ENCODE results near the gene RAB4B. TPM values are rescaled to one million over a fixed set of nuclear protein-coding genes. Genes with fewer than 3 reads are reported as not detected.

RAB4B gene
- total RNA-seq, 2 experiments from 2014 or later, result 36.2 to 56.7 TPM

- no peak for DNase-seq
- no peak for ATAC-seq
- H3K36me3 Mint-ChIP-seq, result peaks cover 2% of the 10 kb centered on the region
- CTCF ChIA-PET, result interaction anchor here (1.3 to 2.4 kb wide), 2 partner anchors 20 to 64 kb away, joined by 3 to 9 read pairs; no protein-coding TSS in a partner anchor
- no peaks in the 10 kb centered on the region for H3K9me3 Mint-ChIP-seq (ENCODE audit: low read depth)
- H3K27ac Mint-ChIP-seq, result no peak overlapping the region
- peaks cover 5% of the 10 kb centered on the region for H3K4me1 Mint-ChIP-seq
- H3K4me3 Mint-ChIP-seq, result no peak overlapping the region
- no peaks in the 10 kb centered on the region for H3K27me3 Mint-ChIP-seq
Observed at GRCh38 chr19:40742477-40742876, 35.6 kb upstream of the RAB4B start.

GRCh38 chr19:40742886-40743285 lies 35.2 kb upstream of the RAB4B start:
- Mint-ChIP-seq H3K36me3 (no peaks in the 10 kb centered on the region), H3K4me3 (no peak overlapping the region), H3K9me3 (ENCODE audit: low read depth) (no peaks in the 10 kb centered on the region), H3K27me3 (no peaks in the 10 kb centered on the region), H3K4me1 (peaks cover 6% of the 10 kb centered on the region), H3K27ac (no peak overlapping the region)
- CTCF ChIA-PET, result interaction anchor here (1.1 to 2.4 kb wide), 6 partner anchors 10 to 77 kb away, joined by 3 to 9 read pairs (median 6); no protein-coding TSS in a partner anchor
- ATAC-seq, result no peak
- DNase-seq, result no peak

GRCh38 chr19:40743926-40744325 lies 34.1 kb upstream of the RAB4B start:
- peaks cover 9% of the 10 kb centered on the region for H3K4me1 Mint-ChIP-seq
- no peaks in the 10 kb centered on the region for H3K27me3 Mint-ChIP-seq
- ATAC-seq, result no peak
- H3K4me3 Mint-ChIP-seq, result no peak overlapping the region
- no peak overlapping the region for H3K27ac Mint-ChIP-seq
- CTCF ChIA-PET, result interaction anchor here (0.6 to 2.1 kb wide), 10 partner anchors 9 to 380 kb away, joined by 3 to 8 read pairs (median 4); partner anchors contain the start of gene RAB4B
- H3K36me3 Mint-ChIP-seq, result no peaks in the 10 kb centered on the region
- no peak for DNase-seq
- H3K9me3 Mint-ChIP-seq (ENCODE audit: low read depth), result no peaks in the 10 kb centered on the region

GRCh38 chr19:40744554-40745401 lies 33.3 kb upstream of the RAB4B start:
- H3K27ac Mint-ChIP-seq, result no peak overlapping the region
- CTCF ChIA-PET, result interaction anchor here (0.6 to 2.1 kb wide), 10 partner anchors 12 to 81 kb away, joined by 3 to 8 read pairs (median 4); partner anchors contain the start of gene RAB4B
- H3K4me1 Mint-ChIP-seq, result peaks cover 15% of the 10 kb centered on the region
- DNase-seq (peak; percentile 63), ATAC-seq (peak; percentile 56)
- no peak overlapping the region for H3K4me3 Mint-ChIP-seq
- no peaks in the 10 kb centered on the region for H3K36me3 Mint-ChIP-seq
- H3K9me3 Mint-ChIP-seq (ENCODE audit: low read depth), result no peaks in the 10 kb centered on the region
- H3K27me3 Mint-ChIP-seq, result no peaks in the 10 kb centered on the region

GRCh38 chr19:40745402-40745780 lies 32.7 kb upstream of the RAB4B start:
- Mint-ChIP-seq H3K4me3 (no peak overlapping the region), H3K36me3 (no peaks in the 10 kb centered on the region), H3K27me3 (no peaks in the 10 kb centered on the region), H3K4me1 (peaks cover 18% of the 10 kb centered on the region), H3K9me3 (ENCODE audit: low read depth) (no peaks in the 10 kb centered on the region), H3K27ac (no peak overlapping the region)
- CTCF ChIA-PET, result interaction anchor here (0.6 to 2.1 kb wide), 5 partner anchors 11 to 524 kb away, joined by 3 to 8 read pairs (median 4); partner anchors contain the start of gene RAB4B
- no peak for DNase-seq
- ATAC-seq, result no peak

- H3K9me3 Mint-ChIP-seq (ENCODE audit: low read depth), result no peaks in the 10 kb centered on the region
- CTCF ChIA-PET, result interaction anchor here (1.1 kb wide), 1 partner anchor 59 kb away, joined by 3 read pairs; no protein-coding TSS in a partner anchor
- peaks cover 19% of the 10 kb centered on the region for H3K4me1 Mint-ChIP-seq
- peak overlapping the region; percentile 36 for H3K27ac Mint-ChIP-seq
- ATAC-seq, result no peak
- H3K36me3 Mint-ChIP-seq, result peaks cover 13% of the 10 kb centered on the region
- H3K27me3 Mint-ChIP-seq, result no peaks in the 10 kb centered on the region
- DNase-seq, result no peak
- no peak overlapping the region for H3K4me3 Mint-ChIP-seq
Observed at GRCh38 chr19:40747536-40747935, 30.5 kb upstream of the RAB4B start.

- Mint-ChIP-seq H3K36me3 (peaks cover 29% of the 10 kb centered on the region), H3K4me1 (peaks cover 36% of the 10 kb centered on the region), H3K9me3 (ENCODE audit: low read depth) (no peaks in the 10 kb centered on the region), H3K4me3 (peak within 1 kb of the TSS; percentile 93), H3K27me3 (no peaks in the 10 kb centered on the region), H3K27ac (peak within 1 kb of the TSS; percentile 100)
- peak; percentile 100 for DNase-seq
- peak; percentile 86 for ATAC-seq
- CTCF ChIA-PET, result interaction anchor here (0.7 to 3.8 kb wide), 7 partner anchors 21 to 87 kb away, joined by 3 to 15 read pairs (median 5); partner anchors contain the start of genes COQ8B, ITPKC and RAB4B
Observed at GRCh38 chr19:40750058-40750873, 27.8 kb upstream of the RAB4B start, which contains the start of gene ACTMAP. ACTMAP (minus strand) TSS chr19:40750477; CDS start chr19:40749803, 674 bp downstream.

- DNase-seq, result peak; percentile 99
- H3K27me3 Mint-ChIP-seq, result no peaks in the 10 kb centered on the region
- CTCF ChIA-PET, result interaction anchor here (0.7 to 3.8 kb wide), 8 partner anchors 21 to 88 kb away, joined by 3 to 15 read pairs (median 4); partner anchors contain the start of genes COQ8B, ITPKC and RAB4B
- H3K27ac Mint-ChIP-seq, result peak within 1 kb of the TSS; percentile 100
- H3K4me1 Mint-ChIP-seq, result peaks cover 43% of the 10 kb centered on the region
- H3K36me3 Mint-ChIP-seq, result peaks cover 35% of the 10 kb centered on the region
- H3K4me3 Mint-ChIP-seq, result peak within 1 kb of the TSS; percentile 93
- no peaks in the 10 kb centered on the region for H3K9me3 Mint-ChIP-seq (ENCODE audit: low read depth)
- ATAC-seq, result peak; percentile 76
Observed at GRCh38 chr19:40750874-40751537, 27.0 kb upstream of the RAB4B start, which contains the start of gene SNRPA. SNRPA (plus strand) TSS chr19:40751203; CDS start chr19:40751409, 206 bp downstream.

GRCh38 chr19:40752257-40752781 lies 25.7 kb upstream of the RAB4B start:
- H3K27me3 Mint-ChIP-seq, result no peaks in the 10 kb centered on the region
- no peaks in the 10 kb centered on the region for H3K9me3 Mint-ChIP-seq (ENCODE audit: low read depth)
- H3K36me3 Mint-ChIP-seq, result peaks cover 42% of the 10 kb centered on the region
- H3K4me3 Mint-ChIP-seq, result peak overlapping the region; percentile 93
- peak overlapping the region; percentile 100 for H3K27ac Mint-ChIP-seq
- CTCF ChIA-PET, result interaction anchor here (1.0 to 6.2 kb wide), 9 partner anchors 8 to 119 kb away, joined by 3 to 44 read pairs (median 4); partner anchors contain the start of genes COQ8B, ITPKC and RAB4B
- peaks cover 55% of the 10 kb centered on the region for H3K4me1 Mint-ChIP-seq
- DNase-seq (peak; percentile 62), ATAC-seq (no peak)

- H3K4me3 Mint-ChIP-seq, result peak overlapping the region; percentile 82
Observed at GRCh38 chr19:40754611-40755247, 23.3 kb upstream of the RAB4B start.

GRCh38 chr19:40755248-40755624 lies 22.8 kb upstream of the RAB4B start:
- Mint-ChIP-seq H3K27me3 (no peaks in the 10 kb centered on the region), H3K36me3 (peaks cover 60% of the 10 kb centered on the region), H3K4me1 (peaks cover 53% of the 10 kb centered on the region), H3K4me3 (peak overlapping the region; percentile 82), H3K27ac (peak overlapping the region; percentile 94), H3K9me3 (ENCODE audit: low read depth) (no peaks in the 10 kb centered on the region)
- CTCF ChIA-PET, result interaction anchor here (0.6 to 6.2 kb wide), 7 partner anchors 22 to 335 kb away, joined by 3 to 44 read pairs (median 6); partner anchors contain the start of genes COQ8B, EGLN2, ITPKC and RAB4B
- DNase-seq (no peak), ATAC-seq (no peak)

More at GRCh38 chr19:40754611-40755247, 23.3 kb upstream of the RAB4B start:
- ATAC-seq, result no peak
- Mint-ChIP-seq H3K36me3 (peaks cover 56% of the 10 kb centered on the region), H3K27me3 (no peaks in the 10 kb centered on the region), H3K9me3 (ENCODE audit: low read depth) (no peaks in the 10 kb centered on the region), H3K27ac (peak overlapping the region; percentile 94), H3K4me1 (peaks cover 51% of the 10 kb centered on the region)
- DNase-seq, result peak; percentile 65
- CTCF ChIA-PET, result interaction anchor here (0.6 to 6.2 kb wide), 10 partner anchors 23 to 334 kb away, joined by 3 to 44 read pairs (median 5); partner anchors contain the start of genes COQ8B, EGLN2, ITPKC and RAB4B
